Gastrocnemius medialis (tissue), 4 donors: Measurements from ENCODE around the gene LEF1. TPM values are rescaled to one million over a fixed set of nuclear protein-coding genes. Genes with fewer than 3 reads are reported as not detected.

Experiments
- ATAC-seq, 2 donors: fragments of 150-250 bp; one replicate each; pipeline ENCODE4 v1.9.1; 2016
- DNase-seq, 2 donors: peaks; one replicate each; pipeline ENCODE4 v3.0.0-alpha.2; 2019
- H3K27ac ChIP-seq, 4 donors: fragments of 200-600 bp; sonication (generic); 1 replicate in 1 of 4; 2 replicates in 3 of 4; pipeline ENCODE4 v1.5.1; 2016 to 2018; ENCODE audit warnings: mild to moderate bottlenecking in 2 of 4, moderate library complexity in 1 of 4
- H3K27me3 ChIP-seq, 3 donors: fragments of 200-600 bp; sonication (generic) in 2 of 3; 1 replicate in 1 of 3; 2 replicates in 2 of 3; pipeline versions ENCODE4 v1.5.1 to v1.6.0; 2016 to 2019; ENCODE audit warnings: mild to moderate bottlenecking in 1 of 3, moderate library complexity in 1 of 3
- H3K36me3 ChIP-seq, 2 donors: fragments of 200-600 bp; sonication (generic) in 1 of 2; one replicate each; pipeline ENCODE4 v1.5.1; 2017 to 2018
- H3K4me1 ChIP-seq, 2 donors: fragments of 200-600 bp; sonication (generic) in 1 of 2; one replicate each; pipeline ENCODE4 v1.5.1; 2016 to 2017; ENCODE audit warnings: mild to moderate bottlenecking in 2 of 2
- H3K4me3 ChIP-seq, 4 donors: fragments of 200-600 bp; sonication (generic) in 3 of 4; 1 replicate in 1 of 4; 2 replicates in 3 of 4; pipeline ENCODE4 v1.5.1; 2016 to 2019; ENCODE audit warnings: mild to moderate bottlenecking in 2 of 4
- H3K9me3 ChIP-seq, 3 donors: fragments of 200-600 bp; sonication (generic) in 2 of 3; 1 replicate in 1 of 3; 2 replicates in 2 of 3; pipeline ENCODE4 v1.5.1; 2016 to 2019
- POLR2A ChIP-seq, 2 donors: fragments of 450-650 bp; IDR thresholded peaks; one replicate each; pipeline ENCODE4 v1.6.1; 2017; ENCODE audit warnings: antibody characterized with exemption in 2 of 2, mild to moderate bottlenecking in 2 of 2, moderate library complexity in 2 of 2
- in situ Hi-C, 4 donors: fragments of 200-750 bp; cut with MboI; loops; one replicate each; pipeline versions ENCODE4 v1.15.0 to v1.8.0; 2017; ENCODE audit warnings: low sequenced_read_pairs in 4 of 4
- intact Hi-C: fragments of 100-400 bp; cut with DNase I; formaldehyde crosslinking; loops from one replicate; pipeline ENCODE4 v1.15.1; 2023; ENCODE audit warnings: low total_unique reads
- total RNA-seq, 4 donors: library from RNA; depleted of rRNA; stranded (reverse); fragments of >200 nt; gene quantifications; one replicate each; pipeline versions ENCODE4 v1.1.0 to v1.2.3, GENCODE V29; 2016
- TF ChIP-seq, protein P1 (sequence below), 5 experiments: fragments of 450-650 bp in 3 of 5; fragments of 200-600 bp in 2 of 5; sonication (generic) in 2 of 5; IDR thresholded peaks in 4 of 5; conservative IDR thresholded peaks in 1 of 5; 1 replicate in 4 of 5; 2 replicates in 1 of 5; pipeline ENCODE4 v1.5.1; 2016 to 2019; ENCODE audit warnings: antibody characterized with exemption in 5 of 5, mild to moderate bottlenecking in 3 of 5, moderate library complexity in 3 of 5

The LEF1 gene
- total RNA-seq, 4 donors from 2014 or later, result 0.33 TPM; not detected in 3

DNA sequence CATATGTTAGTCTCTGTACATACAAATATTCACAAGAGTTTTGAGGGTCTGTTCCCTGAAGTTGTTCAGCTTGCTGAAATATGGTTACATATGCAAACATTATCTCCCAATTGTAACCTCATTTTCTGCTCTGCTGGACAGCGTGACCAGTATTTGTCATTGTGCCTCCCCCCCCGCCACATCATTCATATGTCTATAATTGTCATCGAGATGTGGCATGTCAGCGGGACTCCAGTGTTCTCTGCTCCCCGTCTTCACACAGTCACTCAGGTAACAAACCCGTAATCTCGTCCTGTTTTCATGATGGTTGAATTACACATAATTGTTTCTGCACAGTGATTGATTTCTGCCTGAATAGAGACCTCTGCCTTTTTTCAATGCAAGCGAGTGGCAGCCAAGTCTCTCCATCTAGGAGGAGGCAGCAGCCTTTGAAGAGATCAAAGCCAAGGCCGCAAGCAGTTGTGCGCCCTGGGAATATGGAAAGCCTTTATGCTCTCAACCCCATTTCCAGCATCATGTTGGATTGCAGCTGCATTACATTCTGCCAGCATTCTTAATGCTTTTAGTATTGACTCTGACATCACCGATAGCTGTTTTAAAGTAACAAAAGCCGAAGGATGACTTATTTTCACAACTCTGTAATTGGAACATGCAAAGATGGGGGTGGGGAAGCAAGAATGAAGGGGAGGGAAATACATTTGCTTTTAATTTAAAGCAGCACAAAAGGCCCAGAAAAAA, 27.4 kb downstream of the LEF1 start:
- ATAC-seq (no peak), DNase-seq (no peak)
- in situ Hi-C loops (no loop called here), intact Hi-C loops (no loop called here)
- no peaks in the 10 kb centered on the region for H3K4me1 ChIP-seq
- TF ChIP-seq, protein P1, sequence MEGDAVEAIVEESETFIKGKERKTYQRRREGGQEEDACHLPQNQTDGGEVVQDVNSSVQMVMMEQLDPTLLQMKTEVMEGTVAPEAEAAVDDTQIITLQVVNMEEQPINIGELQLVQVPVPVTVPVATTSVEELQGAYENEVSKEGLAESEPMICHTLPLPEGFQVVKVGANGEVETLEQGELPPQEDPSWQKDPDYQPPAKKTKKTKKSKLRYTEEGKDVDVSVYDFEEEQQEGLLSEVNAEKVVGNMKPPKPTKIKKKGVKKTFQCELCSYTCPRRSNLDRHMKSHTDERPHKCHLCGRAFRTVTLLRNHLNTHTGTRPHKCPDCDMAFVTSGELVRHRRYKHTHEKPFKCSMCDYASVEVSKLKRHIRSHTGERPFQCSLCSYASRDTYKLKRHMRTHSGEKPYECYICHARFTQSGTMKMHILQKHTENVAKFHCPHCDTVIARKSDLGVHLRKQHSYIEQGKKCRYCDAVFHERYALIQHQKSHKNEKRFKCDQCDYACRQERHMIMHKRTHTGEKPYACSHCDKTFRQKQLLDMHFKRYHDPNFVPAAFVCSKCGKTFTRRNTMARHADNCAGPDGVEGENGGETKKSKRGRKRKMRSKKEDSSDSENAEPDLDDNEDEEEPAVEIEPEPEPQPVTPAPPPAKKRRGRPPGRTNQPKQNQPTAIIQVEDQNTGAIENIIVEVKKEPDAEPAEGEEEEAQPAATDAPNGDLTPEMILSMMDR (IDR thresholded peaks at IDR 0.05 in 4 of 5, conservative IDR thresholded peaks at IDR 0.05 in 1 of 5), result no peak
- TF ChIP-seq POLR2A (IDR thresholded peaks at IDR 0.05), result no peak
- H3K27me3 ChIP-seq, result no peaks in the 10 kb centered on the region
- no peak overlapping the region for H3K4me3 ChIP-seq
- no peaks in the 10 kb centered on the region for H3K9me3 ChIP-seq
- no peaks in the 10 kb centered on the region for H3K36me3 ChIP-seq
- no peak overlapping the region for H3K27ac ChIP-seq

DNA sequence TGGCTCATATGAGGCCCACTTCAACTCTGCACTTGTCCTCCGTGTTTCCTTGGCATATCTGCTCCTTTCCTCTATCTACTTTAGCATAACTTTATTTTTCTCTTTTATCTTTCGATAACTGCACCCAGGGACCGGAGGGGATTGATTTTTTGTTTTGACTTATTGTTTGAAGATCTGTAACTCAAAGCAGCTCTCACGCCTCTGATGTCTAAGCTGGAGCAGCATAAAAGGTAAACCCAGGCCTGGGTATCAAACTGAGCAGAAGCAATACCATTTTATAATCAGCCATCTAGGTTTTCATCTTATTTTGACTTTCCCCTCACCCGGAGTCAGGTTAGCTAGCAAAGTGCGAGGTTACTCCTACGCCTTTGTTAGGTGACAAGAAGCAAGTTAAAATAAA, 28.4 kb downstream of the LEF1 start:
- H3K27me3 ChIP-seq, result no peaks in the 10 kb centered on the region
- ATAC-seq (no peak), DNase-seq (no peak)
- in situ Hi-C loops (no loop called here), intact Hi-C loops (no loop called here)
- H3K4me1 ChIP-seq, result no peaks in the 10 kb centered on the region
- TF ChIP-seq, protein P1 (IDR thresholded peaks at IDR 0.05 in 4 of 5, conservative IDR thresholded peaks at IDR 0.05 in 1 of 5), result no peak
- TF ChIP-seq POLR2A (IDR thresholded peaks at IDR 0.05), result no peak
- H3K4me3 ChIP-seq, result no peak overlapping the region
- no peaks in the 10 kb centered on the region for H3K9me3 ChIP-seq
- H3K27ac ChIP-seq, result no peak overlapping the region
- no peaks in the 10 kb centered on the region for H3K36me3 ChIP-seq

DNA sequence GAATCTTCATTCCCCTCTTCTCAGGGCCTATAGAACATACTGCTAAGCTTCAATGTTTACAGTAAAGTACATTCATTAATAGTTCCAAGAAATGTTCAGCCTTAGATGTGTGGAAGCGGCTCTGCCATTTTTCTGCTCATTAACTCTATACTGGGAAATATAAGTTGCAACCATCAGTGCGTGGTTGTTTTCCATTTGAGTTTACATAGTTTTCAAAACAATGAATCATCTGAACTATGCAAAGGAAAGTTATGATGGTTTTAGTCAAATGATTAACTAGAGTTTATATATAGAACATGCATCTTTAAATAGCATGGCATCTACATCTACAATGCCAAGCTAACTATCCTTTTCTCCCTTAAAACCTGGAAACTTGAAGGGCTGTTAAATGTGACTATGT, 29.6 kb downstream of the LEF1 start:
- Histone ChIP-seq H3K9me3 (no peaks in the 10 kb centered on the region), H3K4me3 (no peak overlapping the region), H3K4me1 (no peaks in the 10 kb centered on the region), H3K27me3 (no peaks in the 10 kb centered on the region), H3K36me3 (no peaks in the 10 kb centered on the region), H3K27ac (no peak overlapping the region)
- ATAC-seq, result no peak
- no peak for DNase-seq
- in situ Hi-C loops, result no loop called here
- no peak for TF ChIP-seq POLR2A (IDR thresholded peaks at IDR 0.05)
- TF ChIP-seq, protein P1 (IDR thresholded peaks at IDR 0.05 in 4 of 5, conservative IDR thresholded peaks at IDR 0.05 in 1 of 5), result no peak
- intact Hi-C loops, result no loop called here

DNA sequence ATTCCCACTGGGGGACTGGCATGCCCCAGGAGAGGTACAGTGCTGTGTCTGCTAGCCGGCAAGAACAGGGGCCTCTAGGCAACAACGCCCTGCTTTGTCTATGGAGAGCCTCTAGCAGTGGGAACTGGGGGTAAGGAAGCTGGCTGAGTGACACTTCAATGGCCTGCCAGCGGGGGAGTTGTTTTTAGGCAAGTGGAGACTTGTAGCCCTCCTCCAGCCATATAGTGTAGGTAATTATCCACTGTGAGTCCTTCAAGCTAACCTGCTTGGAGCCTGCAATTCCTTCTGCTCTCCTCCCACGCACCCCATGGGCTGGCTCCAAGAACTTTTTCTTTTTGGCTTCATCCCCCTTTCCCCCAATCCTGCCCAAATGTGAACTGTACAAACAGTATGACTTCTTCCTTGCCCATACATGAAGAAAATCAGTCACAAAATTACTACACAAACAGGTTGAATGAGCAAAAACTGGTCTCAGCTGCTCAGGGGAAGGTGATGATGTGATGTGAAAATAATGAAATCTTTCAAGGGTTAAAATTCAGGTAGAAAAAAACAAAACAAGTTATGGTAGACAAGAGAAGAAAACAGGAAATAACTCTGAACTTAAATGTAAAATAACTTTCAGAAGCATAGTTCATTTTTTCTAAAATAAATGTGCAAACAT, 33.1 kb downstream of the LEF1 start:
- ATAC-seq, result no peak
- Histone ChIP-seq H3K27me3 (no peaks in the 10 kb centered on the region), H3K9me3 (no peaks in the 10 kb centered on the region), H3K36me3 (no peaks in the 10 kb centered on the region), H3K4me1 (no peaks in the 10 kb centered on the region), H3K27ac (no peak overlapping the region), H3K4me3 (no peak overlapping the region)
- in situ Hi-C loops, result no loop called here
- TF ChIP-seq, protein P1 (IDR thresholded peaks at IDR 0.05 in 4 of 5, conservative IDR thresholded peaks at IDR 0.05 in 1 of 5), result no peak
- no peak for DNase-seq
- intact Hi-C loops, result no loop called here
